Measurements from ENCODE around the gene APLN. TPM values are rescaled to one million over a fixed set of nuclear protein-coding genes. Genes with fewer than 3 reads are reported as not detected.

The APLN gene
- polyA plus RNA-seq, 1 donor from 2014 or later = 0.38 TPM

DNA sequence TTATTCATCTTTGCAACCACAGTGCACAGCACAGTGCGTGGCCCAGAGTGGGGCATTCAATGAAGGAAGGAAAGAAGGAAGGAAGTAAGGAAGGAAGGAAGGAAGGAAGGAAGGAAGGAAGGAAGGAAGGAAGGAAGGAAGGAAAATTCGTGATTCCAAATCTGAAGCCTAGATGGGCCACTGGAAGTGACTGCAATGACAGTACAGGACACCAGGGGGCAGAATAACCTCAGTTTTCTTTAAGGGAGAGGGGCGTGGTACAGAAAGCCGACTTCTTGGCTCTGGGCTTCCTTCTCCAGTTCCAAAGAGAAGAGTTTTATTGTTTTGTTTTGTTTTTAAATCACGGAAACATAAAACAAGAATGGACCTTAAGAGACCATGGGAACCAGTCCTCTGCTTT, 47.8 kb downstream of the APLN start:
- no peaks in the 10 kb centered on the region for H3K9me2 ChIP-seq (ENCODE audit: insufficient read depth, low read length)
- H3K36me3 ChIP-seq (ENCODE audit: insufficient read depth, low read length) = no peaks in the 10 kb centered on the region
- no peak overlapping the region for H3K27ac ChIP-seq (ENCODE audit: low read length)
- H4K20me1 ChIP-seq (ENCODE audit: insufficient read depth) = no peaks in the 10 kb centered on the region
- no peak overlapping the region for H2AFZ ChIP-seq (ENCODE audit: low read depth, low read length)
- no peaks in the 10 kb centered on the region for H3K79me2 ChIP-seq (replicated peaks; ENCODE audit: insufficient read depth, low read length)
- H3K4me2 ChIP-seq (ENCODE audit: low read length) = no peak overlapping the region
- no peaks in the 10 kb centered on the region for H3K9me3 ChIP-seq (ENCODE audit: low read length)
- H3K4me3 ChIP-seq (ENCODE audit: low read length) = no peak overlapping the region
- H3K9ac ChIP-seq (ENCODE audit: low read length) = no peak overlapping the region
- no peaks in the 10 kb centered on the region for H3F3A ChIP-seq (ENCODE audit: insufficient read depth, low read length, poor library complexity, severe bottlenecking)
- TF ChIP-seq EP300 (conservative IDR thresholded peaks at IDR 0.05; ENCODE audit: poor library complexity, severe bottlenecking) (no peak), POLR2AphosphoS5 (IDR thresholded peaks at IDR 0.05) (no peak), REST (IDR thresholded peaks at IDR 0.05; ENCODE audit: borderline replicate concordance) (no peak), SMC3 (conservative IDR thresholded peaks at IDR 0.05; ENCODE audit: poor library complexity) (peak; percentile 82), RAD21 (conservative IDR thresholded peaks at IDR 0.05) (peak; percentile 84), EZH2 (IDR thresholded peaks at IDR 0.05; ENCODE audit: borderline replicate concordance, insufficient read depth, low read length, poor library complexity, severe bottlenecking) (no peak), TAF1 (IDR thresholded peaks at IDR 0.05; ENCODE audit: low read depth) (no peak), MXI1 (conservative IDR thresholded peaks at IDR 0.05; ENCODE audit: poor library complexity, severe bottlenecking) (no peak)
- TF ChIP-seq, protein P1, sequence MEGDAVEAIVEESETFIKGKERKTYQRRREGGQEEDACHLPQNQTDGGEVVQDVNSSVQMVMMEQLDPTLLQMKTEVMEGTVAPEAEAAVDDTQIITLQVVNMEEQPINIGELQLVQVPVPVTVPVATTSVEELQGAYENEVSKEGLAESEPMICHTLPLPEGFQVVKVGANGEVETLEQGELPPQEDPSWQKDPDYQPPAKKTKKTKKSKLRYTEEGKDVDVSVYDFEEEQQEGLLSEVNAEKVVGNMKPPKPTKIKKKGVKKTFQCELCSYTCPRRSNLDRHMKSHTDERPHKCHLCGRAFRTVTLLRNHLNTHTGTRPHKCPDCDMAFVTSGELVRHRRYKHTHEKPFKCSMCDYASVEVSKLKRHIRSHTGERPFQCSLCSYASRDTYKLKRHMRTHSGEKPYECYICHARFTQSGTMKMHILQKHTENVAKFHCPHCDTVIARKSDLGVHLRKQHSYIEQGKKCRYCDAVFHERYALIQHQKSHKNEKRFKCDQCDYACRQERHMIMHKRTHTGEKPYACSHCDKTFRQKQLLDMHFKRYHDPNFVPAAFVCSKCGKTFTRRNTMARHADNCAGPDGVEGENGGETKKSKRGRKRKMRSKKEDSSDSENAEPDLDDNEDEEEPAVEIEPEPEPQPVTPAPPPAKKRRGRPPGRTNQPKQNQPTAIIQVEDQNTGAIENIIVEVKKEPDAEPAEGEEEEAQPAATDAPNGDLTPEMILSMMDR (IDR thresholded peaks at IDR 0.05; ENCODE audit: poor library complexity, severe bottlenecking) = peak; percentile 73
- no peaks in the 10 kb centered on the region for H3K27me3 ChIP-seq (ENCODE audit: insufficient read depth, low read depth, low read length)

DNA sequence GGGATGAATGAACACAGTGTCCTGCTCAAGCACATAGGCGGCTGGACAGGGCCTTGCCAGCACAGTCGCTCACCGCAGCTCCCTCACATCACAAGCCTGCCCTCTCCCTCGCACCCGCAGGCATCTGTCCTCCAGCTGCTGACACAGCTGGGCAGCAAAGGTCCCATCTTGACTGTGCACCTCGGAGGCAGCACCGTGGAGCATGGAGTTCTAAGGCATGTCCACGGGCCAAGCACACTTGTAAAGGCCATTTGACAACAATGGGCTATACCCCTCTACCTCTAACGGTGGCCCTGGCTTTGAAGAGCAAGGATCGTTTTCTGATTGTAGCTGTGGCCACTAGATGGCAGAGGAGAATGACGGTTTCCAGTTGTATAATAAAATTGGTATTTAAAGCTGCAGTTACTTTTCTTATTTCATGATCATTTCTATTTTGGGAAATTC, 53.8 kb downstream of the APLN start:
- TF ChIP-seq EZH2 (IDR thresholded peaks at IDR 0.05; ENCODE audit: borderline replicate concordance, insufficient read depth, low read length, poor library complexity, severe bottlenecking) = no peak
- TF ChIP-seq EP300 (conservative IDR thresholded peaks at IDR 0.05; ENCODE audit: poor library complexity, severe bottlenecking) = no peak
- peak; percentile 45 for TF ChIP-seq SMC3 (conservative IDR thresholded peaks at IDR 0.05; ENCODE audit: poor library complexity)
- no peak for TF ChIP-seq REST (IDR thresholded peaks at IDR 0.05; ENCODE audit: borderline replicate concordance)
- TF ChIP-seq TAF1 (IDR thresholded peaks at IDR 0.05; ENCODE audit: low read depth) = no peak
- TF ChIP-seq POLR2AphosphoS5 (IDR thresholded peaks at IDR 0.05) = no peak
- TF ChIP-seq RAD21 (conservative IDR thresholded peaks at IDR 0.05) = peak; percentile 42
- TF ChIP-seq MXI1 (conservative IDR thresholded peaks at IDR 0.05; ENCODE audit: poor library complexity, severe bottlenecking) = no peak
- TF ChIP-seq, protein P1 (IDR thresholded peaks at IDR 0.05; ENCODE audit: poor library complexity, severe bottlenecking) = peak; percentile 63
- H3K27me3 ChIP-seq (ENCODE audit: insufficient read depth, low read depth, low read length) = no peaks in the 10 kb centered on the region
- no peaks in the 10 kb centered on the region for H4K20me1 ChIP-seq (ENCODE audit: insufficient read depth)
- no peaks in the 10 kb centered on the region for H3K36me3 ChIP-seq (ENCODE audit: insufficient read depth, low read length)
- H3K9ac ChIP-seq (ENCODE audit: low read length) = no peak overlapping the region
- no peak overlapping the region for H3K4me3 ChIP-seq (ENCODE audit: low read length)
- H3K9me2 ChIP-seq (ENCODE audit: insufficient read depth, low read length) = no peaks in the 10 kb centered on the region
- no peak overlapping the region for H3K27ac ChIP-seq (ENCODE audit: low read length)
- H3F3A ChIP-seq (ENCODE audit: insufficient read depth, low read length, poor library complexity, severe bottlenecking) = no peaks in the 10 kb centered on the region
- H3K4me2 ChIP-seq (ENCODE audit: low read length) = no peak overlapping the region
- H3K9me3 ChIP-seq (ENCODE audit: low read length) = no peaks in the 10 kb centered on the region
- no peaks in the 10 kb centered on the region for H3K79me2 ChIP-seq (replicated peaks; ENCODE audit: insufficient read depth, low read length)
- no peak overlapping the region for H2AFZ ChIP-seq (ENCODE audit: low read depth, low read length)

Data from neural cell (in vitro differentiated cells).